HS-5 (cell line): ENCODE results near the gene CAMK2D.
"Not testable (repeated sequence)": the region's sequence is repeated elsewhere in the genome, so short reads cannot be mapped to it uniquely, and the experiment has no call there.

Experiments used
- DNase-seq: peaks from one replicate; pipeline ENCODE4 v3.0.0-alpha.2; 2012; ENCODE audit warnings: low read depth

Gene CAMK2D

GRCh38 chr4:113761620-113762185 is at the start of gene CAMK2D:
Gene CAMK2D (minus strand): TSS chr4:113761738. CDS start chr4:113761068, 670 bp downstream.
- no peak for DNase-seq

- DNase-seq: no peak
Observed at GRCh38 chr4:113810906-113811305, 49.4 kb upstream of the CAMK2D start.

GRCh38 chr4:113809311-113809710 is 47.8 kb upstream of the CAMK2D start:
- no peak for DNase-seq

GRCh38 chr4:113806850-113807249 is 45.3 kb upstream of the CAMK2D start:
- DNase-seq: no peak

- DNase-seq: no peak
Observed at GRCh38 chr4:113801882-113802281, 40.3 kb upstream of the CAMK2D start.

GRCh38 chr4:113796381-113796780 is 34.8 kb upstream of the CAMK2D start:
- not testable (repeated sequence) for DNase-seq

- DNase-seq: no peak
Observed at GRCh38 chr4:113790478-113790877, 28.9 kb upstream of the CAMK2D start.

- no peak for DNase-seq
Observed at GRCh38 chr4:113788888-113789287, 27.4 kb upstream of the CAMK2D start.

- no peak for DNase-seq
Observed at GRCh38 chr4:113785781-113786180, 24.2 kb upstream of the CAMK2D start.

GRCh38 chr4:113784497-113785250 is 23.1 kb upstream of the CAMK2D start:
- peak; percentile 90 for DNase-seq

GRCh38 chr4:113783701-113784100 is 22.2 kb upstream of the CAMK2D start:
- no peak for DNase-seq

- DNase-seq: no peak
Observed at GRCh38 chr4:113783289-113783688, 21.8 kb upstream of the CAMK2D start.

- DNase-seq: no peak
Observed at GRCh38 chr4:113781439-113782040, 20.0 kb upstream of the CAMK2D start.

- DNase-seq: no peak
Observed at GRCh38 chr4:113776679-113777078, 15.1 kb upstream of the CAMK2D start.

- no peak for DNase-seq
Observed at GRCh38 chr4:113776016-113776415, 14.5 kb upstream of the CAMK2D start.

GRCh38 chr4:113773756-113774155 is 12.2 kb upstream of the CAMK2D start:
- DNase-seq: no peak

- no peak for DNase-seq
Observed at GRCh38 chr4:113773014-113773413, 11.5 kb upstream of the CAMK2D start.

GRCh38 chr4:113772319-113772718 is 10.8 kb upstream of the CAMK2D start:
- no peak for DNase-seq

- no peak for DNase-seq
Observed at GRCh38 chr4:113769744-113770143, 8.2 kb upstream of the CAMK2D start.

GRCh38 chr4:113768952-113769351 is 7.4 kb upstream of the CAMK2D start:
- no peak for DNase-seq

GRCh38 chr4:113766882-113767281 is 5.3 kb upstream of the CAMK2D start:
- no peak for DNase-seq

GRCh38 chr4:113764720-113765264 is 3.3 kb upstream of the CAMK2D start:
- DNase-seq: no peak

- DNase-seq: not testable (repeated sequence)
Observed at GRCh38 chr4:113763923-113764322, 2.4 kb upstream of the CAMK2D start.
